HCT116 (cell line): ENCODE results near the gene KLHL5. TPM values are rescaled to one million over a fixed set of nuclear protein-coding genes. Genes with fewer than 3 reads are reported as not detected.

ENCODE experiments used
- ATAC-seq: fragments of 200-7000 bp; cut with Tn5 transposase; 2 replicates; pipeline ENCODE4 v1.9.1; 2020; ENCODE audit warnings: mild to moderate bottlenecking, moderate library complexity
- BruUV-seq: library from RNA; stranded (reverse); fragments of 400-500 nt; replicated peaks from 2 replicates; lab custom pipeline; 2021; lab: Mats Ljungman, UMichigan
- CTCF ChIA-PET: fragments of 300-600 bp; sonication (Branson Sonifier 250); formaldehyde crosslinking; loops from one replicate; lab custom pipeline; 2021; ENCODE audit warnings: antibody characterized with exemption; lab: Charles Lee
- POLR2A ChIA-PET: fragments of 300-600, 350-600 bp; sonication (Branson Sonifier 250); formaldehyde crosslinking; loops from one replicate; lab custom pipeline; 2021; ENCODE audit warnings: antibody characterized with exemption; lab: Charles Lee
- RAD21 ChIA-PET, 2 experiments: fragments of 300-600 bp; sonication (Branson Sonifier 250); formaldehyde crosslinking; loops; one replicate each; lab custom pipeline; 2023; ENCODE audit warnings: low total read pairs in 2 of 2; ENCODE audit not compliant: uncharacterized antibody in 2 of 2, unreplicated experiment in 2 of 2, low non-redundant PET in 1 of 2; lab: Charles Lee
- DNase-seq: peaks from one replicate; pipeline ENCODE4 v3.0.0-alpha.2; 2010; ENCODE audit warnings: low read depth, low spot score
- H2AFZ ChIP-seq: fragments of 200-600 bp; shearing (Covaris generic), sonication (generic); 2 replicates; pipeline ENCODE4 v1.6.1; 2017; ENCODE audit warnings: low read depth, mixed run types, mixed read lengths, antibody characterized with exemption, low read length; ENCODE audit not compliant: poor library complexity, severe bottlenecking
- H3K27ac ChIP-seq: 2 replicates; pipeline ENCODE4 v1.5.1; 2012; ENCODE audit warnings: low read depth, low read length
- H3K27me3 ChIP-seq: fragments of 200-600 bp; sonication (generic); 2 replicates; pipeline ENCODE4 v1.6.1; 2016; ENCODE audit warnings: mixed run types, low read length, mixed read lengths; ENCODE audit not compliant: insufficient read depth
- H3K36me3 ChIP-seq, 2 experiments: fragments of 200-500 bp in 1 of 2; fragments of 200-600 bp in 1 of 2; sonication (Bioruptor generic) in 1 of 2; sonication (generic) in 1 of 2; 2 replicates each; pipeline versions ENCODE4 v1.5.1 to v1.6.1; 2014 to 2016; ENCODE audit warnings: low read length in 2 of 2, inconsistent platforms in 1 of 2, mixed read lengths in 1 of 2, mixed run types in 1 of 2; ENCODE audit not compliant: insufficient read depth in 2 of 2, control insufficient read depth in 1 of 2
- H3K4me1 ChIP-seq, 2 experiments: fragments of 200-600 bp in 1 of 2; sonication (generic) in 1 of 2; 2 replicates each; pipeline versions ENCODE4 v1.5.1 to v1.6.1; 2012 to 2017; ENCODE audit warnings: low read length in 2 of 2, inconsistent platforms in 1 of 2, mild to moderate bottlenecking in 1 of 2, mixed read lengths in 1 of 2, mixed run types in 1 of 2, moderate library complexity in 1 of 2; ENCODE audit not compliant: insufficient read depth in 2 of 2, control insufficient read depth in 1 of 2
- H3K4me2 ChIP-seq: fragments of 200-600 bp; sonication (generic); 2 replicates; pipeline ENCODE4 v1.6.1; 2017; ENCODE audit warnings: mixed run types, low read length, mixed read lengths
- H3K4me3 ChIP-seq, 2 experiments: fragments of 200-600 bp in 1 of 2; sonication (generic) in 1 of 2; replicated peaks in 1 of 2; 2 replicates each; pipeline ENCODE4 v1.5.1; 2011 to 2016; ENCODE audit warnings: low read length in 2 of 2, control low read depth in 1 of 2, low read depth in 1 of 2, mild to moderate bottlenecking in 1 of 2, mixed read lengths in 1 of 2, mixed run types in 1 of 2
- H3K79me2 ChIP-seq: fragments of 200-600 bp; sonication (generic); 2 replicates; pipeline ENCODE4 v1.6.1; 2017; ENCODE audit warnings: mild to moderate bottlenecking, mixed run types, low read length, moderate library complexity, mixed read lengths; ENCODE audit not compliant: insufficient read depth
- H3K9ac ChIP-seq: fragments of 200-600 bp; sonication (generic); 2 replicates; pipeline ENCODE4 v1.6.1; 2016; ENCODE audit warnings: low read length, mixed read lengths
- H3K9me2 ChIP-seq: fragments of 200-600 bp; sonication (generic), shearing (Covaris generic); 2 replicates; pipeline ENCODE4 v1.6.1; 2017; ENCODE audit warnings: mixed run types, mild to moderate bottlenecking, moderate library complexity; ENCODE audit not compliant: insufficient read depth
- H3K9me3 ChIP-seq, 2 experiments: fragments of 200-500 bp in 1 of 2; fragments of 200-600 bp in 1 of 2; sonication (Bioruptor generic) in 1 of 2; sonication (generic) in 1 of 2; 2 replicates each; pipeline ENCODE4 v1.6.1; 2014 to 2017; ENCODE audit warnings: low read length in 2 of 2, mixed read lengths in 2 of 2, inconsistent platforms in 1 of 2, low read depth in 1 of 2, mild to moderate bottlenecking in 1 of 2, mixed run types in 1 of 2, moderate library complexity in 1 of 2; ENCODE audit not compliant: control insufficient read depth in 1 of 2, insufficient read depth in 1 of 2
- H4K20me1 ChIP-seq: fragments of 200-600 bp; sonication (generic), shearing (Covaris generic); 2 replicates; pipeline ENCODE4 v1.6.1; 2017; ENCODE audit warnings: mixed run types, mild to moderate bottlenecking, moderate library complexity; ENCODE audit not compliant: insufficient read depth
- CBX3 ChIP-seq: IDR thresholded peaks from 2 replicates; pipeline ENCODE4 v1.6.1; 2012; ENCODE audit warnings: low read depth
- CEBPB ChIP-seq: IDR thresholded peaks from 2 replicates; pipeline ENCODE4 v1.6.1; 2012; ENCODE audit warnings: low read depth
- CTCF ChIP-seq, 3 experiments: fragments of 200-600 bp in 1 of 3; sonication (generic) in 1 of 3; IDR thresholded peaks in 2 of 3; conservative IDR thresholded peaks in 1 of 3; 2 replicates each; pipeline ENCODE4 v1.5.1; 2012 to 2017; ENCODE audit warnings: low read depth in 2 of 3, low read length in 2 of 3, antibody characterized with exemption in 1 of 3, borderline replicate concordance in 1 of 3, control low read depth in 1 of 3, mild to moderate bottlenecking in 1 of 3, mixed read lengths in 1 of 3, mixed run types in 1 of 3, moderate library complexity in 1 of 3; ENCODE audit not compliant: insufficient read depth in 1 of 3
- EGR1 ChIP-seq: IDR thresholded peaks from 2 replicates; pipeline ENCODE4 v1.6.1; 2012; ENCODE audit warnings: low read depth
- ELF1 ChIP-seq: IDR thresholded peaks from 2 replicates; pipeline ENCODE4 v1.6.1; 2012; ENCODE audit warnings: low read depth, borderline replicate concordance
- JUND ChIP-seq: IDR thresholded peaks from 2 replicates; pipeline ENCODE4 v1.6.1; 2012
- MAX ChIP-seq: IDR thresholded peaks from 2 replicates; pipeline ENCODE4 v1.6.1; 2012
- POLR2A ChIP-seq: IDR thresholded peaks from 2 replicates; pipeline ENCODE4 v1.7.0; 2011; ENCODE audit warnings: borderline replicate concordance; ENCODE audit not compliant: insufficient read depth, insufficient read length; ENCODE audit errors: extremely low read depth
- POLR2AphosphoS5 ChIP-seq: IDR thresholded peaks from 2 replicates; pipeline ENCODE4 v1.6.1; 2011; ENCODE audit warnings: mild to moderate bottlenecking, low read depth, low read length, moderate library complexity
- RAD21 ChIP-seq: IDR thresholded peaks from 2 replicates; pipeline ENCODE4 v1.6.1; 2012; ENCODE audit warnings: low read depth, mild to moderate bottlenecking
- REST ChIP-seq: IDR thresholded peaks from 2 replicates; pipeline ENCODE4 v1.6.1; 2012; ENCODE audit warnings: low read depth
- SIN3A ChIP-seq: IDR thresholded peaks from 2 replicates; pipeline ENCODE4 v1.6.1; 2012; ENCODE audit warnings: low read depth
- SRF ChIP-seq: IDR thresholded peaks from 2 replicates; pipeline ENCODE4 v1.6.1; 2012; ENCODE audit warnings: low read depth
- TCF7L2 ChIP-seq: IDR thresholded peaks from 2 replicates; pipeline ENCODE4 v1.7.0; 2011; ENCODE audit warnings: borderline replicate concordance, inconsistent platforms; ENCODE audit not compliant: insufficient read depth, insufficient read length; ENCODE audit errors: extremely low read depth
- YY1 ChIP-seq: IDR thresholded peaks from 2 replicates; pipeline ENCODE4 v1.6.1; 2011; ENCODE audit warnings: low read length, low read depth, moderate library complexity, mild to moderate bottlenecking; ENCODE audit not compliant: insufficient replicate concordance; ENCODE audit errors: extremely low read depth
- ZNF274 ChIP-seq: fragments of 200-500 bp; sonication (Bioruptor generic); IDR thresholded peaks from 2 replicates; pipeline ENCODE4 v1.6.1; 2014; ENCODE audit warnings: mild to moderate bottlenecking, low read depth, low read length, inconsistent platforms
- intact Hi-C: fragments of 100-400 bp; cut with micrococcal nuclease; formaldehyde crosslinking; loops from 2 replicates; pipeline ENCODE4 v1.10.0; 2022
- total RNA-seq: library from RNA; stranded (reverse); gene quantifications from one replicate; pipeline ENCODE4 v1.2.1, GENCODE V29; 2021; ENCODE audit not compliant: unreplicated experiment

KLHL5 gene
- total RNA-seq, 1 experiment from 2014 or later = 20.8 TPM

- CTCF ChIA-PET = interaction anchor here (1.0 kb wide), 1 partner anchor 286 kb away, joined by 3 read pairs; no protein-coding TSS in a partner anchor
- Histone ChIP-seq H4K20me1 (no peaks in the 10 kb centered on the region), H3K9me2 (no peaks in the 10 kb centered on the region), H3K27me3 (no peaks in the 10 kb centered on the region), H3K79me2 (no peaks in the 10 kb centered on the region)
- ATAC-seq = no peak
- TF ChIP-seq POLR2AphosphoS5 (no peak), SRF (no peak)
- TF ChIP-seq, all 23 proteins: peak for 0
- BruUV-seq = no TSS peak
- Histone ChIP-seq H3K27ac (no peak overlapping the region; the same call in 1 of the 2 replicates), H3K4me3 (peak overlapping the region; percentile 59 to 66), H3K9ac (peak overlapping the region; percentile 62; the same call in 1 of the 2 replicates), H3K4me2 (peak overlapping the region; percentile 88), H3K9me3 (no peaks in the 10 kb centered on the region), H3K36me3 (no peaks in the 10 kb centered on the region), H2AFZ (no peak overlapping the region), H3K4me1 (peaks cover 21 to 27% of the 10 kb centered on the region in 2 experiments)
- RAD21 ChIA-PET = no interaction called here
- no peak for DNase-seq
- intact Hi-C loops = no loop called here
- POLR2A ChIA-PET = no interaction called here
Measured at GRCh38 chr4:39045827-39046221, 16.2 kb upstream of the KLHL5 start.

- Histone ChIP-seq H3K9ac (no peak overlapping the region), H4K20me1 (no peaks in the 10 kb centered on the region), H3K4me1 (peaks cover 21 to 27% of the 10 kb centered on the region in 2 experiments), H3K36me3 (no peaks in the 10 kb centered on the region), H3K27me3 (no peaks in the 10 kb centered on the region), H3K9me3 (no peaks in the 10 kb centered on the region), H3K9me2 (no peaks in the 10 kb centered on the region), H3K27ac (no peak overlapping the region), H3K4me2 (peak overlapping the region; percentile 88), H3K79me2 (no peaks in the 10 kb centered on the region), H2AFZ (no peak overlapping the region), H3K4me3 (peak overlapping the region; percentile 59 to 66; a peak in 2 of 4 replicates)
- DNase-seq = no peak
- RAD21 ChIA-PET = no interaction called here
- BruUV-seq = TSS peak; percentile 53
- CTCF ChIA-PET = interaction anchor here (0.6 to 1.0 kb wide), 2 partner anchors 287 to 369 kb away, joined by 3 read pairs; no protein-coding TSS in a partner anchor
- no peak for ATAC-seq
- intact Hi-C loops = no loop called here
- POLR2A ChIA-PET = no interaction called here
- no peak for TF ChIP-seq TCF7L2
- no peak for TF ChIP-seq ZNF274
- no peak for TF ChIP-seq MAX
- no peak for TF ChIP-seq CBX3
- TF ChIP-seq YY1 = no peak
- no peak for TF ChIP-seq CTCF (IDR thresholded peaks at IDR 0.05 in 2 of 3, conservative IDR thresholded peaks at IDR 0.05 in 1 of 3; ENCODE audit: borderline replicate concordance in 1 of 3, insufficient read depth in 1 of 3, low read depth in 2 of 3, low read length in 2 of 3)
- TF ChIP-seq ELF1 = no peak
- TF ChIP-seq RAD21 = no peak
- no peak for TF ChIP-seq POLR2A
- no peak for TF ChIP-seq CEBPB
- TF ChIP-seq SIN3A = no peak
- no peak for TF ChIP-seq EGR1
- TF ChIP-seq POLR2AphosphoS5 = no peak
- no peak for TF ChIP-seq REST
- TF ChIP-seq JUND = no peak
Measured at GRCh38 chr4:39046249-39046648, 15.8 kb upstream of the KLHL5 start.
